IMR-90 (cell line): ENCODE data around the gene CYP27B1. TPM values are rescaled to one million over a fixed set of nuclear protein-coding genes. Genes with fewer than 3 reads are reported as not detected.

ENCODE experiments used
- ATAC-seq: fragments of 200-7000 bp; cut with Tn5 transposase; 2 replicates; pipeline ENCODE4 v1.9.1; 2020; ENCODE audit warnings: low read depth, mild to moderate bottlenecking, moderate library complexity
- BruUV-seq: library from RNA; stranded (reverse); fragments of 400-500 nt; replicated peaks from 2 replicates; lab custom pipeline; 2021; lab: Mats Ljungman, UMichigan
- CTCF ChIA-PET: fragments of 300-600 bp; formaldehyde crosslinking; extraction: SDS; loops from one replicate; lab custom pipeline; 2021; ENCODE audit warnings: antibody characterized with exemption; lab: Yijun Ruan, JAX
- POLR2A ChIA-PET: fragments of 300-600 bp; sonication (Branson Sonifier 250); formaldehyde crosslinking; loops from one replicate; lab custom pipeline; 2022; ENCODE audit warnings: antibody characterized with exemption; ENCODE audit not compliant: unreplicated experiment; lab: Charles Lee
- DNase-seq: peaks from one replicate; pipeline ENCODE4 v3.0.0; 2013
- H2AFZ ChIP-seq: replicated peaks from 2 replicates; pipeline ENCODE3; 2013; ENCODE audit warnings: low read length, mild to moderate bottlenecking; ENCODE audit not compliant: poor library complexity
- H2AK5ac ChIP-seq: 2 replicates; pipeline ENCODE4 v1.6.1; 2013; ENCODE audit warnings: low read depth, low read length, inconsistent platforms
- H2AK9ac ChIP-seq: replicated peaks from 2 replicates; pipeline ENCODE3; 2013; ENCODE audit warnings: mild to moderate bottlenecking, low read depth, low read length, moderate library complexity; ENCODE audit not compliant: poor library complexity
- H2BK120ac ChIP-seq: 2 replicates; pipeline ENCODE4 v1.6.1; 2013; ENCODE audit warnings: low read depth, low read length, inconsistent platforms
- H2BK15ac ChIP-seq: 3 replicates; pipeline ENCODE4 v1.6.1; 2013; ENCODE audit warnings: low read depth, low read length, inconsistent platforms
- H2BK20ac ChIP-seq: 2 replicates; pipeline ENCODE4 v1.6.1; 2013; ENCODE audit warnings: low read depth, mild to moderate bottlenecking, inconsistent platforms, low read length, moderate library complexity
- H2BK5ac ChIP-seq: 2 replicates; pipeline ENCODE4 v1.6.1; 2013; ENCODE audit warnings: mild to moderate bottlenecking, low read depth, low read length, inconsistent platforms; ENCODE audit not compliant: poor library complexity, severe bottlenecking
- H3K14ac ChIP-seq: replicated peaks from 2 replicates; pipeline ENCODE4 v1.6.1; 2013; ENCODE audit warnings: low read depth, low read length, inconsistent platforms
- H3K18ac ChIP-seq: 2 replicates; pipeline ENCODE4 v1.6.1; 2013; ENCODE audit warnings: low read depth, low read length, control low read depth
- H3K23ac ChIP-seq: 2 replicates; pipeline ENCODE4 v1.6.1; 2013; ENCODE audit warnings: low read depth, low read length, inconsistent platforms
- H3K27ac ChIP-seq: 2 replicates; pipeline ENCODE4 v1.5.1; 2013; ENCODE audit warnings: mild to moderate bottlenecking, control low read depth, low read length; ENCODE audit not compliant: insufficient read depth
- H3K27me3 ChIP-seq: 2 replicates; pipeline ENCODE4 v1.6.1; 2013; ENCODE audit warnings: low read length; ENCODE audit not compliant: control insufficient read depth, insufficient read depth
- H3K36me3 ChIP-seq: 2 replicates; pipeline ENCODE4 v1.6.1; 2013; ENCODE audit warnings: low read length, mixed read lengths; ENCODE audit not compliant: control insufficient read depth, insufficient read depth
- H3K4ac ChIP-seq: 2 replicates; pipeline ENCODE4 v1.6.1; 2013; ENCODE audit warnings: low read depth, low read length, inconsistent platforms
- H3K4me1 ChIP-seq: 2 replicates; pipeline ENCODE4 v1.6.1; 2013; ENCODE audit warnings: low read length, mixed read lengths; ENCODE audit not compliant: control insufficient read depth, insufficient read depth
- H3K4me2 ChIP-seq: 2 replicates; pipeline ENCODE4 v1.6.1; 2013; ENCODE audit warnings: low read depth, mild to moderate bottlenecking, control low read depth, low read length, moderate library complexity
- H3K4me3 ChIP-seq: 2 replicates; pipeline ENCODE4 v1.5.1; 2013; ENCODE audit warnings: low read depth, mild to moderate bottlenecking, control low read depth, low read length, moderate library complexity; ENCODE audit not compliant: insufficient read depth
- H3K56ac ChIP-seq: 2 replicates; pipeline ENCODE4 v1.6.1; 2013; ENCODE audit warnings: low read length, inconsistent platforms; ENCODE audit not compliant: insufficient read depth; ENCODE audit errors: extremely low read depth
- H3K79me1 ChIP-seq, 2 experiments: 2 replicates each; pipeline ENCODE4 v1.6.1; 2013; ENCODE audit warnings: low read length in 2 of 2, inconsistent platforms in 1 of 2, low read depth in 1 of 2
- H3K9ac ChIP-seq: 2 replicates; pipeline ENCODE4 v1.6.1; 2013; ENCODE audit warnings: low read depth, low read length, control low read depth
- H3K9me1 ChIP-seq: 2 replicates; pipeline ENCODE4 v1.6.1; 2013; ENCODE audit warnings: low read length, inconsistent platforms; ENCODE audit not compliant: insufficient read depth
- H3K9me3 ChIP-seq: 2 replicates; pipeline ENCODE4 v1.6.1; 2013; ENCODE audit warnings: low read length; ENCODE audit not compliant: control insufficient read depth, insufficient read depth
- H4K20me1 ChIP-seq: 2 replicates; pipeline ENCODE4 v1.6.1; 2013; ENCODE audit warnings: low read length, inconsistent platforms; ENCODE audit not compliant: insufficient read depth
- H4K5ac ChIP-seq: 2 replicates; pipeline ENCODE4 v1.6.1; 2013; ENCODE audit warnings: mild to moderate bottlenecking, low read depth, low read length, control low read depth
- H4K8ac ChIP-seq, 2 experiments: 2 replicates each; pipeline ENCODE4 v1.6.1; 2013; ENCODE audit warnings: low read depth in 2 of 2, low read length in 2 of 2, control low read depth in 1 of 2, inconsistent platforms in 1 of 2
- H4K91ac ChIP-seq: 2 replicates; pipeline ENCODE4 v1.6.1; 2013; ENCODE audit warnings: low read depth, low read length, inconsistent platforms; ENCODE audit not compliant: insufficient read depth
- CEBPB ChIP-seq: IDR thresholded peaks from 2 replicates; pipeline ENCODE4 v1.6.1; 2012; ENCODE audit warnings: low read depth, low read length, improper control_type of control experiment
- CHD1 ChIP-seq: IDR thresholded peaks from 2 replicates; pipeline ENCODE4 v1.6.1; 2012; ENCODE audit warnings: low read depth, low read length, improper control_type of control experiment
- CTCF ChIP-seq: conservative IDR thresholded peaks from 2 replicates; pipeline ENCODE4 v1.5.1; 2012; ENCODE audit warnings: mild to moderate bottlenecking, low read depth, low read length, improper control_type of control experiment
- ELK1 ChIP-seq: fragments of 150-350 bp; IDR thresholded peaks from 2 replicates; pipeline ENCODE4 v1.6.1; 2016; ENCODE audit warnings: low read depth, mild to moderate bottlenecking, low read length, moderate library complexity, borderline replicate concordance
- MAZ ChIP-seq: IDR thresholded peaks from 2 replicates; pipeline ENCODE4 v1.6.1; 2012; ENCODE audit warnings: low read depth, mild to moderate bottlenecking, low read length, improper control_type of control experiment, moderate library complexity, borderline replicate concordance
- RAD21 ChIP-seq: IDR thresholded peaks from 2 replicates; pipeline ENCODE4 v1.6.1; 2012; ENCODE audit warnings: low read length, improper control_type of control experiment
- WGBS, 2 experiments: methylation state at CpG; one replicate each; pipeline versions ENCODE4 v1.1.5 to v1.1.7; 2013; ENCODE audit warnings: missing lambda C conversion rate in 2 of 2; ENCODE audit not compliant: insufficient read length in 1 of 2; ENCODE audit errors: extremely low coverage in 2 of 2; 5-methylcytosine and 5-hydroxymethylcytosine counted together
- dilution Hi-C: fragments of 300-500 bp; cut with HindIII; formaldehyde crosslinking; loops from one replicate; pipeline ENCODE4 v1.14.3; 2018; ENCODE audit warnings: low sequenced_read_pairs; ENCODE audit not compliant: unreplicated experiment
- in situ Hi-C: fragments of 300-500 bp; cut with MboI; formaldehyde crosslinking; loops from 3 replicates; pipeline ENCODE4 v1.14.3; 2019; ENCODE audit warnings: low sequenced_read_pairs, inconsistent platforms, mixed read lengths
- intact Hi-C: fragments of 100-400 bp; cut with micrococcal nuclease; formaldehyde crosslinking; loops from 2 replicates; pipeline ENCODE4 v1.10.0; 2022
- polyA plus RNA-seq, 3 experiments: library from polyadenylated mRNA; depleted of rRNA; stranded (reverse); fragments of >200 nt; gene quantifications; 2 replicates each; pipeline ENCODE4 v1.2.3, GENCODE V29; 2012; ENCODE audit warnings: low replicate concordance in 1 of 3
- total RNA-seq: library from RNA; depleted of rRNA; stranded (reverse); fragments of >200 nt; gene quantifications from 2 replicates; pipeline ENCODE4 v1.2.3, GENCODE V29; 2012

Gene CYP27B1
- total and polyA plus RNA-seq, 2 of the 4 experiments (the other 2 are of a cell fraction) = 0.36 to 1.3 TPM

DNA sequence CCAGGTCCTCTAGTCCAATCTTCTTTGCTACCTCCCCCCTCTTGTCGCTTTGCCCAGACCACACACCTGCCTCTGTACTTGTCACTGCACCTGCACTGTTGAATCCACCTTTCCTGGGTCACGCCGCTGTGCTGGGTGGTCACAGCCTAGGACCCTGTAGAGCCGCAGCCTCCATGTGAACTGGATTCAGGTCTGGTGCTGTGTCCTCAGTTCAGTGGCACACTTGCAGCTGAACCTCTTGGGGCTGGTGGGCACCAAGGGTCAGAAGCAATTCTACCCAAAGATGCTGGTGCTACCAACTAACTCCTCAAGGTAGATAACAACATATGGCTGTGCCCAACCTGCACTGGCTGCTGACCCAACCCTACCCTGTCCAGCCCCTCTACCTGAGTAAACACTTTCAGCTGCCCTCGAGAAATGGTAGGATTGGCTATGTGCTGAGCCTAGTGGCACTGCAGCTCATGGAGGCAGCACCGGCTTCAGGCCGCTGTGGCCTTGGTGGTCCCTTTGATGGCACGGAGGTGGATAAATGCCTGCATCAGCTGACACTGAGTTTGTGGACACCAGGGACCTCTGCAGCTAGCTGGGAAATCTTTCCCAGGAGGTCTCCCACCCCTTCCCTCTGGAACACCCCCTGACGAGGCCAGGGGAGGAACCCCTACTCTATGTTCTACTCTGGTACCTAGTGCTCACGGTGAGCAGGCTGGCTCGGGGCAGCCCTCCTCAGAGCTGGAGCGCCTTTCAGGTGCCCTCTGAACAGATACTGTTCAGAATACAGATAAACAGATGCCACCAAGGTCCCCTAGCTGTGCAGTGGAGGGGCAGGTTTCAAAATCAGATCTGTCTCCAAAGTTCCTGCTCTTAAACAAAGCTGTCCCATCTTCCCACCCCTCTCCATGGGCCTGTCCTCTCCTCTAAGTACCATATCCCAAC, 42.6 kb downstream of the CYP27B1 start (continued):
- TF ChIP-seq CEBPB = no peak
- TF ChIP-seq MAZ = no peak

GRCh38 chr12:57723630-57723962, 43.3 kb downstream of the CYP27B1 start:
- H3K36me3 ChIP-seq = peaks cover 28% of the 10 kb centered on the region
- peaks cover 0 to 17% of the 10 kb centered on the region in 2 experiments; a peak in 1 of 4 replicates for H3K79me1 ChIP-seq
- intact Hi-C loops (no loop called here), in situ Hi-C loops (no loop called here), dilution Hi-C loops (no loop called here)
- BruUV-seq = no TSS peak
- DNase-seq (no peak), ATAC-seq (no peak)
- H3K14ac ChIP-seq = no peak overlapping the region
- no peak overlapping the region for H3K4me3 ChIP-seq
- no peak overlapping the region for H4K8ac ChIP-seq
- no peak overlapping the region for H2BK15ac ChIP-seq
- H4K91ac ChIP-seq = no peak overlapping the region
- no peak overlapping the region for H2AK5ac ChIP-seq
- 0 out of 2 replicates have a peak, but pooled peaks cover 4% of the 10 kb centered on the region for H3K4me1 ChIP-seq
- no peak overlapping the region for H3K27ac ChIP-seq
- H3K18ac ChIP-seq = no peak overlapping the region
- no peak overlapping the region for H2BK20ac ChIP-seq
- H3K27me3 ChIP-seq = no peaks in the 10 kb centered on the region; the same call in 1 of the 2 replicates
- no peaks in the 10 kb centered on the region for H3K9me3 ChIP-seq
- H2AFZ ChIP-seq = no peak overlapping the region
- H3K4ac ChIP-seq = no peak overlapping the region
- CTCF ChIA-PET = no interaction called here
- H3K9me1 ChIP-seq = peaks cover 10% of the 10 kb centered on the region; the same call in 1 of the 2 replicates
- no peak overlapping the region for H3K56ac ChIP-seq
- no peak overlapping the region for H3K9ac ChIP-seq
- no peak overlapping the region for H2BK5ac ChIP-seq
- peaks cover 9% of the 10 kb centered on the region; the same call in 1 of the 2 replicates for H4K20me1 ChIP-seq
- TF ChIP-seq ELK1 (no peak), RAD21 (no peak), CTCF (no peak), CHD1 (no peak)
- POLR2A ChIA-PET = interaction anchor here (0.6 kb wide), 1 partner anchor 43 kb away, joined by 12 read pairs; no protein-coding TSS in a partner anchor
- H2AK9ac ChIP-seq = no peak overlapping the region
- H3K23ac ChIP-seq = no peak overlapping the region
- no CpG with 5 or more reads among the region's 2 CpGs for WGBS, 2 experiments
- no peak overlapping the region for H3K4me2 ChIP-seq
- no peak overlapping the region for H2BK120ac ChIP-seq
- no peak overlapping the region for H4K5ac ChIP-seq
